GM12878 (cell line): Measurements from ENCODE around the gene BRSK2. TPM values are rescaled to one million over a fixed set of nuclear protein-coding genes. Genes with fewer than 3 reads are reported as not detected.

Experiments used
- ATAC-seq: fragments of 200-7000 bp; cut with Tn5 transposase; 3 replicates; pipeline ENCODE4 v1.9.1; 2020; ENCODE audit warnings: mild to moderate bottlenecking, moderate library complexity
- BruUV-seq: library from RNA; stranded (reverse); fragments of 400-500 nt; replicated peaks from 2 replicates; lab custom pipeline; 2021; lab: Mats Ljungman, UMichigan
- CTCF ChIA-PET: fragments of 300-600 bp; sonication (Branson Sonifier 250); formaldehyde crosslinking; extraction: SDS; loops from one replicate; lab custom pipeline; 2021; ENCODE audit warnings: inconsistent platforms; lab: Yijun Ruan, JAX
- POLR2A ChIA-PET: fragments of 350-600 bp; formaldehyde crosslinking; extraction: SDS; loops from one replicate; lab custom pipeline; 2021; ENCODE audit warnings: inconsistent platforms; lab: Charles Lee
- RAD21 ChIA-PET: fragments of 300-600 bp; sonication (Branson Sonifier 250); formaldehyde crosslinking; loops from one replicate; lab custom pipeline; 2023; ENCODE audit warnings: antibody characterized with exemption; ENCODE audit not compliant: unreplicated experiment; lab: Charles Lee
- SMC1A ChIA-PET: fragments of 300-600 bp; sonication (Branson Sonifier 250); formaldehyde crosslinking; loops from one replicate; lab custom pipeline; 2023; ENCODE audit not compliant: unreplicated experiment, uncharacterized antibody; lab: Charles Lee
- DNase-seq: peaks from one replicate; pipeline ENCODE4 v3.0.0-alpha.2; 2011; ENCODE audit warnings: low read depth, low spot score
- FAIRE-seq: peaks from 3 replicates; lab custom pipeline; 2011; peaks lifted over from hg19 to GRCh38; lab: Jason Lieb, UNC
- H2AFZ ChIP-seq: 2 replicates; pipeline ENCODE4 v1.6.0; 2011; ENCODE audit warnings: low read depth, low read length, control low read depth; ENCODE audit not compliant: control insufficient read depth
- H3K27ac ChIP-seq: 2 replicates; pipeline ENCODE4 v1.5.1; 2011; ENCODE audit warnings: control low read depth; ENCODE audit not compliant: control insufficient read depth, insufficient read depth
- H3K27me3 ChIP-seq, 2 experiments: replicated peaks in 1 of 2; 2 replicates each; pipeline versions ENCODE4 v1.6.0 to v1.6.1; 2011; ENCODE audit warnings: low read length in 1 of 2; ENCODE audit not compliant: control insufficient read depth in 2 of 2, insufficient read depth in 2 of 2
- H3K36me3 ChIP-seq, 2 experiments: 2 replicates each; pipeline ENCODE4 v1.5.1; 2011; ENCODE audit warnings: low read length in 1 of 2; ENCODE audit not compliant: control insufficient read depth in 2 of 2, insufficient read depth in 2 of 2
- H3K4me1 ChIP-seq: 2 replicates; pipeline ENCODE4 v1.6.1; 2011; ENCODE audit warnings: mild to moderate bottlenecking, low read length, moderate library complexity, mixed read lengths; ENCODE audit not compliant: control insufficient read depth, insufficient read depth
- H3K4me2 ChIP-seq: 2 replicates; pipeline ENCODE4 v1.6.0; 2011; ENCODE audit warnings: control low read depth; ENCODE audit not compliant: control insufficient read depth, insufficient read depth
- H3K4me3 ChIP-seq: fragments of 200-600 bp; sonication (generic); 2 replicates; pipeline ENCODE4 v1.5.1; 2016
- H3K79me2 ChIP-seq: 2 replicates; pipeline ENCODE4 v1.6.0; 2011; ENCODE audit warnings: low read length; ENCODE audit not compliant: control insufficient read depth, insufficient read depth
- H3K9ac ChIP-seq: 2 replicates; pipeline ENCODE4 v1.8.0; 2011; ENCODE audit warnings: low read length, control low read depth, mixed read lengths; ENCODE audit not compliant: control insufficient read depth, insufficient read depth
- H3K9me3 ChIP-seq: replicated peaks from 3 replicates; pipeline ENCODE4 v1.5.1; 2011; ENCODE audit warnings: mild to moderate bottlenecking, low read length; ENCODE audit not compliant: control insufficient read depth, insufficient read depth
- H4K20me1 ChIP-seq: 2 replicates; pipeline ENCODE4 v1.6.0; 2011; ENCODE audit not compliant: control insufficient read depth, insufficient read depth
- CBX3 ChIP-seq: fragments of 200-600 bp; sonication (generic); IDR thresholded peaks from 2 replicates; pipeline ENCODE4 v1.6.1; 2016; ENCODE audit warnings: low read depth, borderline replicate concordance
- CEBPB ChIP-seq, 2 experiments: fragments of 150-350 bp in 1 of 2; IDR thresholded peaks; 2 replicates each; pipeline ENCODE4 v1.6.1; 2012 to 2014; ENCODE audit warnings: low read depth in 2 of 2, low read length in 2 of 2, borderline replicate concordance in 1 of 2, inconsistent platforms in 1 of 2
- CREB1 ChIP-seq: IDR thresholded peaks from 2 replicates; pipeline ENCODE4 v1.6.1; 2012; ENCODE audit warnings: low read depth, mild to moderate bottlenecking, inconsistent platforms
- EP300 ChIP-seq, 2 experiments: fragments of 150-350 bp in 1 of 2; IDR thresholded peaks; 2 replicates each; pipeline ENCODE4 v1.6.1; 2011 to 2012; ENCODE audit warnings: low read depth in 2 of 2, low read length in 2 of 2, borderline replicate concordance in 1 of 2, improper control_type of control experiment in 1 of 2, inconsistent platforms in 1 of 2; ENCODE audit not compliant: control insufficient read depth in 1 of 2
- ETV6 ChIP-seq, 2 experiments: fragments of 450-650 bp in 1 of 2; IDR thresholded peaks in 1 of 2; conservative IDR thresholded peaks in 1 of 2; 2 replicates each; pipeline ENCODE4 v1.6.1; 2014; ENCODE audit warnings: antibody characterized with exemption in 1 of 2, borderline replicate concordance in 1 of 2, low read depth in 1 of 2, mild to moderate bottlenecking in 1 of 2, moderate library complexity in 1 of 2
- HSF1 ChIP-seq: fragments of 150-350 bp; IDR thresholded peaks from 2 replicates; pipeline ENCODE4 v1.6.1; 2014; ENCODE audit warnings: mild to moderate bottlenecking, low read depth, low read length
- IKZF2 ChIP-seq, 2 experiments: fragments of 450-650 bp; IDR thresholded peaks; 2 replicates each; pipeline ENCODE4 v1.6.1; 2017; ENCODE audit warnings: mild to moderate bottlenecking in 2 of 2, moderate library complexity in 2 of 2
- IRF5 ChIP-seq: fragments of 450-650 bp; IDR thresholded peaks from 2 replicates; pipeline ENCODE4 v1.6.1; 2017; ENCODE audit warnings: borderline replicate concordance
- MEF2A ChIP-seq: IDR thresholded peaks from 2 replicates; pipeline ENCODE4 v1.6.1; 2011; ENCODE audit warnings: low read depth, mild to moderate bottlenecking, low read length, moderate library complexity; ENCODE audit not compliant: insufficient read depth
- MEF2B ChIP-seq: fragments of 450-650 bp; IDR thresholded peaks from 2 replicates; pipeline ENCODE4 v1.6.1; 2018; ENCODE audit warnings: mild to moderate bottlenecking, moderate library complexity; ENCODE audit not compliant: partially characterized antibody, poor library complexity, severe bottlenecking
- MTA2 ChIP-seq: fragments of 450-650 bp; IDR thresholded peaks from 2 replicates; pipeline ENCODE4 v1.6.1; 2016; ENCODE audit warnings: low read depth, mild to moderate bottlenecking, moderate library complexity
- MXI1 ChIP-seq: fragments of 150-350 bp; IDR thresholded peaks from 2 replicates; pipeline ENCODE4 v1.6.1; 2011; ENCODE audit warnings: low read depth, mild to moderate bottlenecking, inconsistent platforms, low read length, improper control_type of control experiment
- NFIC ChIP-seq: IDR thresholded peaks from 2 replicates; pipeline ENCODE4 v1.6.1; 2012; ENCODE audit warnings: low read depth, mild to moderate bottlenecking, inconsistent platforms, low read length, moderate library complexity
- STAT3 ChIP-seq: IDR thresholded peaks from 2 replicates; pipeline ENCODE4 v1.6.1; 2011; ENCODE audit warnings: low read depth, low read length, improper control_type of control experiment
- TAF1 ChIP-seq: IDR thresholded peaks from 2 replicates; pipeline ENCODE4 v1.6.1; 2011; ENCODE audit warnings: mild to moderate bottlenecking, low read depth, low read length, borderline replicate concordance
- TARDBP ChIP-seq: IDR thresholded peaks from 2 replicates; pipeline ENCODE4 v1.6.1; 2016; ENCODE audit warnings: borderline replicate concordance
- ZNF24 ChIP-seq: fragments of 450-650 bp; IDR thresholded peaks from 2 replicates; pipeline ENCODE4 v1.6.1; 2017; ENCODE audit warnings: antibody characterized with exemption, mild to moderate bottlenecking
- ZSCAN29 ChIP-seq: fragments of 450-650 bp; IDR thresholded peaks from 2 replicates; pipeline ENCODE4 v1.6.1; 2017; ENCODE audit warnings: mild to moderate bottlenecking, moderate library complexity
- WGBS: methylation state at CpG from one replicate; pipeline ENCODE4 v1.1.6; 2016; ENCODE audit warnings: low lambda C conversion rate; ENCODE audit not compliant: insufficient replicate concordance, insufficient coverage; ENCODE audit errors: missing lambda C conversion rate; 5-methylcytosine and 5-hydroxymethylcytosine counted together
- in situ Hi-C: fragments of 300-500 bp; cut with MboI; formaldehyde crosslinking; loops from 9 replicates; pipeline ENCODE4 v1.14.3; 2018; ENCODE audit warnings: mixed read lengths
- intact Hi-C: fragments of 100-400 bp; cut with micrococcal nuclease; formaldehyde crosslinking; loops from one replicate; pipeline ENCODE4 v1.14.2; 2022; ENCODE audit not compliant: unreplicated experiment
- polyA plus RNA-seq, 11 experiments: library from polyadenylated mRNA; depleted of rRNA in 4 of 11; unstranded in 6 of 11; stranded (reverse) in 5 of 11; fragments of >200 nt; fragmentation: Nextera tagmentation in 4 of 11; fragmentation: Illumina TruSeq in 1 of 11; extraction: Ambion mirVana in 4 of 11; extraction: Trizol in 1 of 11; gene quantifications; 1 replicate in 1 of 11; 2 replicates in 10 of 11; pipeline versions ENCODE4 v1.2.1 to v1.2.3, GENCODE V29; 2011 to 2016; ENCODE audit warnings: inconsistent platforms in 2 of 11, missing spikeins in 2 of 11, low read depth in 1 of 11
- total RNA-seq, 4 experiments: library from RNA; depleted of rRNA in 3 of 4; stranded (reverse); fragments of >200 nt in 3 of 4; fragmentation: Illumina TruSeq in 1 of 4; extraction: Trizol in 1 of 4; gene quantifications; 2 replicates each; pipeline versions ENCODE4 v1.2.1 to v1.2.3, GENCODE V29; 2013 to 2021

BRSK2 gene
- total and polyA plus RNA-seq, 10 of the 15 experiments (the other 5 are each of a cell fraction or from before 2014, with no cell fraction given), result 0.13 TPM; not detected in 9

GRCh38 chr11:1455763-1456060 lies 66.0 kb downstream of the BRSK2 start:
- BruUV-seq, result no TSS peak
- no peak overlapping the region for H3K4me2 ChIP-seq
- no peak for DNase-seq
- ChIA-PET SMC1A (no interaction called here), CTCF (no interaction called here), POLR2A (no interaction called here), RAD21 (no interaction called here)
- 26% methylated on average over 5 of the region's 5 CpGs for WGBS
- H3K4me3 ChIP-seq, result no peak overlapping the region
- no peaks in the 10 kb centered on the region for H3K4me1 ChIP-seq
- FAIRE-seq, result no peak
- no peak overlapping the region for H2AFZ ChIP-seq
- no peaks in the 10 kb centered on the region for H3K36me3 ChIP-seq
- H3K27me3 ChIP-seq, result no peaks in the 10 kb centered on the region
- no peak overlapping the region for H3K9ac ChIP-seq
- H3K27ac ChIP-seq, result no peak overlapping the region
- no peak for TF ChIP-seq ZSCAN29
- TF ChIP-seq MTA2, result no peak
- no peak for TF ChIP-seq HSF1
- TF ChIP-seq IRF5, result no peak
- TF ChIP-seq TAF1, result no peak
- no peak for TF ChIP-seq MEF2B
- TF ChIP-seq CREB1, result no peak
- TF ChIP-seq CEBPB (IDR thresholded peaks at IDR 0.05; ENCODE audit: borderline replicate concordance in 1 of 2, low read depth in 2 of 2, low read length in 2 of 2), result no peak
- TF ChIP-seq NFIC, result no peak
- no peak for TF ChIP-seq ZNF24
- TF ChIP-seq TARDBP, result no peak
- no peak for TF ChIP-seq MEF2A
- TF ChIP-seq MXI1, result no peak
- no peak for TF ChIP-seq ETV6 (conservative IDR thresholded peaks at IDR 0.05 in 1 of 2, IDR thresholded peaks at IDR 0.05 in 1 of 2; ENCODE audit: borderline replicate concordance in 1 of 2, low read depth in 1 of 2)
- TF ChIP-seq CBX3, result no peak
- no peak for TF ChIP-seq STAT3
- no peak for TF ChIP-seq EP300 (IDR thresholded peaks at IDR 0.05; ENCODE audit: borderline replicate concordance in 1 of 2, control insufficient read depth in 1 of 2, low read depth in 2 of 2, low read length in 2 of 2)
- no peak for TF ChIP-seq IKZF2 (IDR thresholded peaks at IDR 0.05)
- in situ Hi-C loops (no loop called here), intact Hi-C loops (no loop called here)
- H4K20me1 ChIP-seq, result no peaks in the 10 kb centered on the region
- H3K79me2 ChIP-seq, result no peaks in the 10 kb centered on the region
- no peak for ATAC-seq
- H3K9me3 ChIP-seq, result no peaks in the 10 kb centered on the region
